C4-2B (cell line): ENCODE data around the gene KCNK5.

ENCODE experiments used
- H3K27ac ChIP-seq: fragments of 450-650 bp; 2 replicates; pipeline ENCODE4 v1.5.1; 2017
- ZFX ChIP-seq: fragments of 450-650 bp; IDR thresholded peaks from 2 replicates; pipeline ENCODE4 v1.6.1; 2017
- TF ChIP-seq, protein P1 (sequence below): fragments of 450-650 bp; conservative IDR thresholded peaks from 2 replicates; pipeline ENCODE4 v1.5.1; 2017; ENCODE audit warnings: mild to moderate bottlenecking

KCNK5 gene

DNA sequence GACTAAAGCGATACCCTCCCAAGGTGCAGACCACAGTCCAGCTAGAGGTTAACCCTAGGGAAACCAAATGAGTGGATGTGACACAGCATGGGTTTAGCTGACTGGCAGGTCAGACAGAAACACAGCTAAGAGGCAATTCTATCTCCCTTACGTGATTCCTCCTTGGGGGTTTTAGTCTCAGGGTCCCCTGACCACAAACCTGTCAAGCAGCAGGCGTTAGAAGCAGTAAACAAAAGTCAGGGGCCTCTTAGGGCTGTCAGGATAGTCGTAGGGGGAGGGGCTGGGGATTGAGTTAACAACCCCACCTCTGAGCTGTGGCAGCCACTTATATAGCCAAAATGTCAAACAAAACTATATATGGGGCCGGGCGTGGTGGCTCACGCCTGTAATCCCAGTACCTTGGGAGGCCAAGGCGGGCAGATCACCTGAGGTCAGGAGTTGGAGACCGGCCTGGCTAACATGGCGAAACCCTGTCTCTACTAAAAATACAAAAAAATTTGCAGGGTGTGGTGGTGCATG, 13.6 kb downstream of the KCNK5 start:
- TF ChIP-seq, protein P1, sequence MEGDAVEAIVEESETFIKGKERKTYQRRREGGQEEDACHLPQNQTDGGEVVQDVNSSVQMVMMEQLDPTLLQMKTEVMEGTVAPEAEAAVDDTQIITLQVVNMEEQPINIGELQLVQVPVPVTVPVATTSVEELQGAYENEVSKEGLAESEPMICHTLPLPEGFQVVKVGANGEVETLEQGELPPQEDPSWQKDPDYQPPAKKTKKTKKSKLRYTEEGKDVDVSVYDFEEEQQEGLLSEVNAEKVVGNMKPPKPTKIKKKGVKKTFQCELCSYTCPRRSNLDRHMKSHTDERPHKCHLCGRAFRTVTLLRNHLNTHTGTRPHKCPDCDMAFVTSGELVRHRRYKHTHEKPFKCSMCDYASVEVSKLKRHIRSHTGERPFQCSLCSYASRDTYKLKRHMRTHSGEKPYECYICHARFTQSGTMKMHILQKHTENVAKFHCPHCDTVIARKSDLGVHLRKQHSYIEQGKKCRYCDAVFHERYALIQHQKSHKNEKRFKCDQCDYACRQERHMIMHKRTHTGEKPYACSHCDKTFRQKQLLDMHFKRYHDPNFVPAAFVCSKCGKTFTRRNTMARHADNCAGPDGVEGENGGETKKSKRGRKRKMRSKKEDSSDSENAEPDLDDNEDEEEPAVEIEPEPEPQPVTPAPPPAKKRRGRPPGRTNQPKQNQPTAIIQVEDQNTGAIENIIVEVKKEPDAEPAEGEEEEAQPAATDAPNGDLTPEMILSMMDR = no peak
- no peak for TF ChIP-seq ZFX
- H3K27ac ChIP-seq = no peak overlapping the region; the same call in 1 of the 2 replicates

DNA sequence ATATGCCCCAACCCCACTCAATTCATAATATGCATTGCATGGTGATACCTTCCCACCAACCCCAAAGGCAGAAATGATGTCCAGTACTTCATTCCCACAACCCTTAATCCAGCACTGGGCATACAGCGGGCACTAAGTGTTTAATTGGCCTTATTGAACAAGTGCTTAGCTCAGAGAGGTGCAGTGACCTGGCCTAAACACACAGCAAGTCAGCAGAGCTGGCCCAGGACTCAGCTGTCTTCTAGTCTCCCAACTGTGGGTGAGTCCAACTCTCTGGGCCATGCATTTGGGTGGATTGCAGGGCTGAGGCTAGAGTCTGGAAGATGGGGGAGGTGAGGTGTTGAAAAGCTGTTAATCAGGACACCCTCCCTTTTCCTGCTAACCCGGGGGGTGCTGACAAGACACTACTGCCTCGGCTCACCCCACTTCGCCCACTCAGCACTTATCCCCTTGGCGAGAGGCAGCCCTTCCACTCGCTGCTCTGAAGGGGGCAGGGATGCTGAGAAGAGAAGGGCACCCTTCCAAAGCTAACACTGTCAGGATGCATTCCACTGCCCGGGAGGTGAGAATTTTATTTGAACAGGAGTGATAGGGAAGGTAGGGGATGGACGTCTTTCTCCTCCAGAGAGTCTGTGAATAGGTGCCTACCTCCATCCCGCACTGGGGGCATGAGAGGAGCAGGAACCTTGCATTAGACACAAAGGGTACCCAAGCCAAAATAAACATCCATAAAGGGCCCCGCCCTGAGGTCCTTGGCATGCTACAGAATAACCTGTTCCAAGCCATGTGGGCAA, 14.2 kb downstream of the KCNK5 start:
- peak overlapping the region; percentile 19; the same call in 1 of the 2 replicates for H3K27ac ChIP-seq
- TF ChIP-seq, protein P1 = no peak
- TF ChIP-seq ZFX = no peak

GRCh38 chr6:39214120-39214813, 15.0 kb downstream of the KCNK5 start:
- TF ChIP-seq ZFX = no peak
- TF ChIP-seq, protein P1 = no peak
- peak overlapping the region; percentile 19; the same call in 1 of the 2 replicates for H3K27ac ChIP-seq

DNA sequence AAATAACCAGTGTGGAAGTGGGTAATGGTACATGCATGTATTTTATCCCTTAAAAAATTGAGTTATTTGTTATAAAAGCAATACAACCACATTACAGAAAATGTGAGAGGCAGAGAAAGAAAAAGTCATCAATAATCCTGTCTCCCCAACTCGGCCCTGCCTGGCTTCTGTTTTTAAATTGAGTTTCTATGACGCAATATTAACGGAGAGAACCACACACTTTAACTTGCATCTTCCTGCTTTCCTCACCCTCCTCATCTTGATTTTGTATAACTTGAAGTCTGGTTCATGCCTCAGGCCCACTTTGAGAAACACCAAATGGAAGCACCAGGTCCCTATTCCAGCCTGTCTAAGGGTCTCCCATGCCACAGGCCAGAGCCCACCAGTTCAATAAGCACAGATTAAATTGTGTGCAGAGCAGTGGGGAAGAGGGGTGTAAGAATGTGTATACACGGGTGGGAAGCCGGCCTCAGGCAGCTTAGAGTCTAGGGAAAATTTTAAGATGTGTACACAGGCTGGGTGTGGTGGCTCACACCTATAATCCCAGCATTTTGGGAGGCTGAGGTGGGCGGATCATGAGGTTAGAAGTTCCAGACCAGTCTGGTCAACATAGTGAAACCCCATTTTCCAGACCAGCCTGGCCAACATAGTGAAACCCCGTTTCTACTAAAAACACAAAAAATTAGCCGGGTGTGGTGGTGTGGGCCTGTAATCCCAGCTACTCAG, 15.9 kb downstream of the KCNK5 start:
- no peak overlapping the region for H3K27ac ChIP-seq
- TF ChIP-seq, protein P1 = no peak
- TF ChIP-seq ZFX = no peak

DNA sequence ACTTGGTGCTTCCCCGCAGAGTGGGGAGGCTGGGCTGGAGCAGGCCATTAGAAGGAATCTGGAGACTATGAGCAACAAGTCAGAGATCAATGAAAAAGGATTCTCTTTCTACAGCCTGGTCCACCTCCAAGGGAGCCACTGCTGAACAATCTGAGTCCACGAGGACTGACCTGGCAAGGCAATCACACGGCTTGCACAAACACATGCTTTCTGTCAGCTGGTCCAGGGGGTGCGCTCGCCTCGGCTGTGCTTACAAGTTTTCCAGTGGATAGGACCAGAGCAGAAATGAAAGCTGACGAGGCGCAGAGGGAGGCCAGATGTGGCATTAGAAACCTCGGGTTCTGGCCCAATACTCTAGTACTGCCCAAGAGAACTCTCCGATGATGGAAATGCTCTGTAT, 18.1 kb downstream of the KCNK5 start:
- no peak for TF ChIP-seq ZFX
- TF ChIP-seq, protein P1 = no peak
- no peak overlapping the region for H3K27ac ChIP-seq

GRCh38 chr6:39210450-39210849, 18.8 kb downstream of the KCNK5 start:
- H3K27ac ChIP-seq = no peak overlapping the region
- TF ChIP-seq, protein P1 = no peak
- TF ChIP-seq ZFX = no peak

DNA sequence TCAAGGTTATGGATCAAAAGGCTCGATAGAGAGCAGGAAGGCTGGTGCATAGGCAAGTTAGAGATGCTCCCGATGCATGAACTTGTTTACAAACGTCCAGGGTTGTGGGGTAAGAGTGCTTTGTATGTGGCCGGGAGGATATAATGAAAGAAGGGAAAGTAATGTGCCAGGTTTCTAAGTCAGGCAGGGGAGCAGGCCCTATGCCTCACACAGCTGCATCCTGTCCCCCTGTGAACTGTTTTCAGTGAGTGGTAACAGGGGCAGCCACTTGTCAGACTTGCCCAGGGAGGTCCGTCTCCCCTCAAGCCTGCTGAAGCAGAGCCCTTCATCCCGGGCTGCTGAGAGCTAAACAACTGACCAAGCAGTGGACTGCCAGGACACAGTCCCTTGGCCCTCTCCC, 19.4 kb downstream of the KCNK5 start:
- no peak overlapping the region for H3K27ac ChIP-seq
- TF ChIP-seq, protein P1 = no peak
- no peak for TF ChIP-seq ZFX
